Measurements from ENCODE around the gene TMOD3.

GRCh38 chr15:51874751-51875644 is 45.5 kb downstream of the TMOD3 start:
- no peak for TF ChIP-seq YY1 (IDR thresholded peaks at IDR 0.05; ENCODE audit: insufficient read depth, insufficient read length)
- no peak for TF ChIP-seq ZNF274 (IDR thresholded peaks at IDR 0.05; ENCODE audit: low read depth, low read length)

Data from NT2/D1 (cell line).